ENCODE measurements around the gene ADCY1.
"Not testable (repeated sequence)": the region's sequence is repeated elsewhere in the genome, so short reads cannot be mapped to it uniquely, and the experiment has no call there.

Gene ADCY1

GRCh38 chr7:45712872-45713668, 138.9 kb downstream of the ADCY1 start:
- DNase-seq (ENCODE audit: low spot score) = no peak

DNA sequence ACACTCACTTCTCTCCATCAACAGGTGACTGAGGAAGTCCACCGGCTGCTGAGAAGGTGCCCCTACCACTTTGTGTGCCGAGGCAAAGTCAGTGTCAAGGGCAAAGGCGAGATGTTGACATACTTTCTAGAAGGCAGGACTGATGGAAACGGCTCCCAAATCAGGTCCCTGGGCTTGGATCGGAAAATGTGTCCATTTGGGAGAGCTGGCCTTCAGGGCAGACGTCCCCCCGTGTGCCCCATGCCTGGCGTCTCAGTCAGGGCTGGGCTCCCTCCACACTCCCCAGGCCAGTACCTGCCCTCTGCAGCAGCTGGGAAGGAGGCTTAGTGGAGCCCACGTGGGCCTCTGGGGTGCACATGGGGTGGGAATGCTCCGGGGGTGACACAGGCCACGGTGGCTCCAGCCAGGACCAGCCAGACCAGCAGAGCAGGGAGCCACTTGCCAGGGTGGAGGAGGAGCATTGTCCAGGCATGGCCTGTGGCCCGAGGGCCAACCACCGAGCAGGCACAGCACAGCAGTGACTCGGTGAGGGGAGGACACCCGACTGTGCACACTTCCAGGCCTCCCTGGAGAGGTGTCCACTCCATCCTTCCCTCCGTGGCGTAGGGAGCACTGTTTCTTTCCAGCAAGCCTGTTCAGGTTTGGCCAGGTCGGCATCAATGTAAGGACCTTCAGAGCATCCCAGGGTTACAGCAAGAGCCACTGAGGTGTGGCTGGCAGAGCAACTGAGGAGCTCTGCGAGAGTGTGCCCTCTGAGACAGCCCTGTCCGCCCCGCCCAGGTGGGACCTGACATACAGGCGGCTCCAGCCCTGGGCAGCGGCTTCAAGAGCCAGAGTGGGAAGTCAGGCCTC, 139.7 kb downstream of the ADCY1 start:
- no peak for DNase-seq (ENCODE audit: low spot score)

DNA sequence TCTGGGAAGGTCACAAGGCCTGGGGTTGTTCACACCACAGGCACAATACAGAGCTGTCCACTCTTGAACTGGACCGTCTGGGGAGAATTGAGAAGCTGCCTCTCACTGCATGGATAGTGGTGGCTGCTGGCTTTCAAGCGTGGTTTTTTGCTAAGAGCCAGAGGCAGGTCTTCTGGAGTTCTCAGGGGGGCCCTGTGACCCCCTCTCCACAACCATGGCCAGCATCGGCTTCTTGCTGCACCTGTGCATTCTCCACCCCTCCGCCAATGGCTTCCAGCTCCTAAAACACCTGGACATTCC, 140.3 kb downstream of the ADCY1 start:
- DNase-seq (ENCODE audit: low spot score) = no peak

GRCh38 chr7:45715471-45716352, 141.5 kb downstream of the ADCY1 start:
- no peak for DNase-seq (ENCODE audit: low spot score)

DNA sequence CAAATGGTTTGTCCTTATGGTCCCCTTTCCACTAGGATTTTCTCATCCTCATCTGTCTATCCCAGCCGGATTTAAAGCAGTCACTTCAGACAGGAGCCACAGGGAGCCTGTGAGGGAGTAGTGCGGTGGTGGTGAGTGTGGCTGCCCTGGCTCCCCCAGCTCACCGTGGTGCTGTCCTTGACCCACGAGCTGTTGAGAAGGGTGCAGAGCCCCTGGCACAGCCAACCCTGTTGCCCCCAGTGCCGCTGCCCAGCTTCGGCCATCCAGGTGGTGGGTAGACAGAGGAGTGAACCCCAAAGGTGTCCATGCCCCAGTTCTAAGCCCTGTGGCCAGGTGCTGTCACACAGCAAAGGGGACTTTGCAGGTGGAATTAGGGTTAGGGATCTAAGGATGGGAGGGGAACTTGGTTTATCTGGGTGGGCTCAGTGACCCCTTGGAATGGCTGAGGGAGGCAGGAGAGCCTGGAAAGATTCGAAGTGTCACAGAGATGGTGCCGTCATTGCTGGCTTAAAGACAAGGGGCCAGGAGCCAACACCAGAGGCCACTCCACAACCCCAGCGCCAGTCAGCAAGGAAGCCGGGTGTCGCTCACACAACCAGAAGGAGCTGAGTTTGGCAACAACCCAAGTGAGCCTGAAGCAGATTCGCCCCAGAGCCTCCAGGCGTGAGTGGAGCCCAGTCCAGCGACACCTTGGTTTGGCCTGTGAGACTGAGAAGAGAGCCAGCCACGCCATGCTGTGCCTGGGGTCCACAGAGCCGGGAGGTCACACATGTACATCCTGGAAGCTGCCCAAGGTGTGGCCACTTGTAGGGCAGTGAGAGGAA, 142.4 kb downstream of the ADCY1 start:
- DNase-seq (ENCODE audit: low spot score) = no peak

GRCh38 chr7:45717537-45718235, 143.5 kb downstream of the ADCY1 start:
- DNase-seq (ENCODE audit: low spot score) = no peak

DNA sequence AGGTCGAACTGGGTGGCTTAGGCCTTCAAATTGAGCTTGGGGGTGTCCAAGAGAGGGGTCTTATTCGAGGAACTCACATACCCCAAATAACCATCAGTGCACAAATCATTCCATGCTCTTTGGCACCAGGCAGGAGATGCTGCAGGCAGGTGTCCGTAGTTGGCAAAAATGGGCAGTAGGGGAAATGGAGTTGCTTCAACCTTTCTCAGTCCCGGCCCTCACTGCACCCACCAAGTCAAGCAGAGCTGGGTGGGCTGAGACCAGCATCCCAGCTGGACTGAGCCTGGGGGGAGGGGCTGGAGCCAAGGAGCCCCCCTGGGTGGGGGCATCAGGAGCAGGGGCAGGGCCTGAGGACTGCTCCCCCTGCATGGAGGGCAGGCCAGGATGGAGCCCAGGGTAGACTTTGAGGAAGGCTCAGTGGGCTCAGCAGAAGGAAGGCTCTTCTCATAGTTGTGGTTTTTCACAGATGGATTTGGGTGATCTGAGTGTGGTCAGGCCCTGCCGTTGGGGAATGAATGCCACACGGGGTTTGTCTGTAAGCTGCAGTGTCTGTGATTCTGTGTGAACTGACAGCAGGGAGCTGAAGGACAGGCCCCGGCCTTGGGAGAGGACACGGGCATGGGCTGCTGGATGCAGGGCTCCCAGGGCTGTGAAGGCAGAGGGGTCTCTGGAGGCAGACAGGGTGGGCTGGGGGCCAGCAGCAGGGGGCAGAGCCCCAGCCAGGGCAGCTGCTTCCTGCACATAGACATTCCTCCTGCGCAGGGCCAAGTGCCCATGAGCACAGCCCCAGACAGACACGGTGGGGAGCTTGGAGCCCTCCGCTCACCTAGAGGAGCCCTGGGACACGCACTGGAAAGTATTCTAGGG, 144.5 kb downstream of the ADCY1 start:
- no peak for DNase-seq (ENCODE audit: low spot score)

DNA sequence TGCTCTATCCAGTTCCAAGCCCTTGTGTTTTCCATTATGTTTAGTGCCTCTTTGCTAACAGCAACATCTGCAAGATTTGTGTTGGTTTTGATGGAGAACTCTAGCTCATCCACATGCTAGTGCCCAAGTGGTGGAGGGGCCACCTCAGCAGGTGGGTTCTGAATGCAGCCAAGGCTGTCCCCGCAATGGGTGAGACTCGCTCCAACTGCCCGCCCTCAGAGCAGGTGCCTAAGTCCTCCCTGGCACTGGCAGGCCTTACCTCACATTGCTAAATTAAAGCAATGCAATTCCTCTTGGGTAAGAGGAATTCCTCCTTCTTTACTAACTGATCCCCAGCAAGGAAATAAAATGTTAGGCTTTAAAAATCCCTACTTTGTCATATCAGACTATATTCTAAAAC, 146.8 kb downstream of the ADCY1 start:
- DNase-seq (ENCODE audit: low spot score) = peak; percentile 30

DNA sequence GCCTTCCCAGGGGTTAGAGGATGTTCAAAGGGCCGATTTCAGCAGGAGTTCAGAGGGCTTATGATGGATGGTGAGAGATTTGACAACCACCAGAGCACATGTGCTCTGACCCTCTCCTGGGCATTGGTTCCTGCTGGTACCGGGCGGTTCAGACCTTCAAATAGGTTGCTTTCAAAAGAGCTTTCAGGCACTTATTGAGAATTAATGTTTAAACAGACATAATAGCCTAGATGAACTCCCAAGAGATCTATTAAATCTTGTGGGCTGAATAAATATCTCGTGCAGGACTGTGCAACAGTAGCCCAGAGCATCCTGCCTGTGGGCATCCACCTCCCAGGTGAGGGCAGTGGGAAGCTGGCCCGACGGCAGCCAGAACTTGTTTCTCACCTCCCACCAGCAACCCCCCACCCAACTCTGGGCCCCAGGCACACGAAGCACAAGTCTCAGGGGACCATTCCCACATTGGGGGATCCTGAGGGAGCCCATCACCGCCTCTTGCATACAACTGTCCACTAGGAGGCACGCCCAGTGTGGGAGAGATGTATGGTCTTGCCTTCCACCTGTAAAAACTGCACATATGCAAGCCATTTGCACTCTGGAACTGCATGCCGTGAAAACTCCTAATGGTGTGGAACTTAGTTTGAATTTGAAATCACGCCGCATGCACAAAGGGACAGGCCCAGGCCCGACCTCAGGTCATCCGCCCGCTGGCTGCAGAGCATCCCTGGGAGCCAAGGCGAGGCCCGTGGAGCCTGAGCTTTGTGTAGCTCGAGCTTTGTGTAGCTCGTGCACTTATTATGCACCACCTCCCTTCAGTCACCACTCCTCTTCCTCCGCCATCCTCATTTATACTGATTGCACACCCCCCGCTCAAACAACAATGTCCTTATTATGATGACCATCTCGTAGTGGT, 147.8 kb downstream of the ADCY1 start:
- DNase-seq (ENCODE audit: low spot score) = no peak

DNA sequence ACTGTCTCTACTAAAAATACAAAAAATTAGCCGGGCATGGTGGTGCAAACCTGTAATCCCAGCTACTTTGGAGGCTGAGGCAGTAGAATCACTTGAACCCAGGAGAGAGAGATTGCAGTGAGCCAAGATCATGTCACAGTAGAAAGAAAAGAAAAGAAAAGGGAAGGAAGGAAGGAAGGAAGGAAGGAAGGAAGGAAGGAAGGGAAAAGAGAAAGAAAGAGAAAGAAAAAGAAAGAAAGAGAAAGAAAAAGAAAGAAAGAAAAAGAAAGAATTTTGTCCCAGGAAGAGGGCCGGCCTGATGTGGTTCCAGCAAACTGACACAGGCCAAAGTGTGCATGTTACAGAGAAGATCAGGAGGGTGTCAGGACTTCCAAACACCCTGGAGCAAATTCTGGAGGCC, 151.1 kb downstream of the ADCY1 start:
- not testable (repeated sequence) for DNase-seq (ENCODE audit: low spot score)

- DNase-seq (ENCODE audit: low spot score) = no peak
Observed at GRCh38 chr7:45726883-45727282, 152.7 kb downstream of the ADCY1 start.

GRCh38 chr7:45731692-45732443, 157.7 kb downstream of the ADCY1 start:
- not testable (repeated sequence) for DNase-seq (ENCODE audit: low spot score)

- not testable (repeated sequence) for DNase-seq (ENCODE audit: low spot score)
Observed at GRCh38 chr7:45738920-45739319, 164.8 kb downstream of the ADCY1 start.

GRCh38 chr7:45740573-45740972, 166.4 kb downstream of the ADCY1 start:
- DNase-seq (ENCODE audit: low spot score) = not testable (repeated sequence)

DNA sequence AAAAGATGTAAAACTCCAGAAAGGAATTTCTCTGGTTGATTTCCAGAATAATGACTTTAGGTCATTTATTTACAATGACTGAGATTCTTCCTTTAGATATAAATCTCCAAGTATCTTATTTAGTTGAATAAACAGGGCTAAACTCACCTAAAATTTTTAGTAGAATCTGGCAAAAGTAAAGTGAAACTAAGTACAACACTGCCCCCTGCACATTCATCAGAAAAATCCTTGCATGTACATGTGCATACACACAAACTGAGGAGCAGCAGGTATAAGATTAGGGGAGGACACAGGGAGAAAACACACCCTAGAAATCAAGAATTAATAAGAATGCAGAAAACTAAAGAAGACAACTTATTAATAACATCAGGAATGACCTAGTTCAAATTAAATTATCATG, 174.8 kb downstream of the ADCY1 start:
- not testable (repeated sequence) for DNase-seq (ENCODE audit: low spot score)

GRCh38 chr7:45751352-45751751, 177.2 kb downstream of the ADCY1 start:
- DNase-seq (ENCODE audit: low spot score) = not testable (repeated sequence)

GRCh38 chr7:45756333-45756732, 182.2 kb downstream of the ADCY1 start:
- not testable (repeated sequence) for DNase-seq (ENCODE audit: low spot score)

- DNase-seq (ENCODE audit: low spot score) = not testable (repeated sequence)
Observed at GRCh38 chr7:45756757-45757156, 182.6 kb downstream of the ADCY1 start.
